ENCODE measurements around the gene ALG1L2. TPM values are rescaled to one million over a fixed set of nuclear protein-coding genes. Genes with fewer than 3 reads are reported as not detected.
"Not testable (repeated sequence)": the region's sequence is repeated elsewhere in the genome, so short reads cannot be mapped to it uniquely, and the experiment has no call there.

The ALG1L2 gene
- total RNA-seq, 1 donor from 2014 or later, result not detected

DNA sequence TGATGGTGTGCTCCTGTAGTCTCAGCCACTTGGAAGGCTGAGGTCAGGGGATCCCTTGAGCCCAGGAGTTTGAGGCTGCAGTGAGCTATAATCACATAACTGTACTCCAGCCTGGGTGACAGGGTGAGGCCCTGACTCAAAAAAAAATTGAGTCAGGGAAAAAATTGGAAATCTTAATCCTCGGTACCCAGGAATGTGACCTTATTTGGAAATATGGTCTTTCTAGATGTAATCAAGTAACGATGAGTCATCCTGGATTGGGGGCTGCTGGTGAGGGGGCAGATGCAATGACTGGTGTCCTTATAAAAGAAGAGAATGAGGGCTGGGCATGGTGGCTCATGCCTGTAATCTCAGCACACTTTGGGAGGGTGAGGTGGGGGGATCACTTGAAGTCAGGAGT lies 33.8 kb downstream of the ALG1L2 start:
- DNase-seq; ATAC-seq; intact Hi-C loops (cut with micrococcal nuclease): not testable (repeated sequence)

DNA sequence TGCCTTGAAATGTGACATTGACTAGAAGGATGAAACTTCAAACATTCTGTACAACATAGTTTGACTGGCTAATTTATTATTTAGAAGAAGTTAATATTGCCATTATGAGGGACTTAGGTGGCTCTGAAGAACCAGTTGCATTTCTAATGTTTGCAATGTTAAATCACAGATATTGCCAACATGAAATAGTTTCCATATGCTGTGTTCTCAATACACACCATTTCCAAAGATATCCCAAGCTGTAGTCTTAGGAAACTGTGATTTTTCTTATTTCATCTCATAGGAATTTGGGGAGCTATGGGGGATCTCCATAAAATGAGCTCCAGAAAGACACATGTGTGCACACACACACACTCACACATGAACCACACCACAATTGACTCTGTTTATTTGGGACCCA lies 36.3 kb downstream of the ALG1L2 start:
- ATAC-seq (no peak), DNase-seq (no peak)
- intact Hi-C loops (cut with micrococcal nuclease), result no loop called here

DNA sequence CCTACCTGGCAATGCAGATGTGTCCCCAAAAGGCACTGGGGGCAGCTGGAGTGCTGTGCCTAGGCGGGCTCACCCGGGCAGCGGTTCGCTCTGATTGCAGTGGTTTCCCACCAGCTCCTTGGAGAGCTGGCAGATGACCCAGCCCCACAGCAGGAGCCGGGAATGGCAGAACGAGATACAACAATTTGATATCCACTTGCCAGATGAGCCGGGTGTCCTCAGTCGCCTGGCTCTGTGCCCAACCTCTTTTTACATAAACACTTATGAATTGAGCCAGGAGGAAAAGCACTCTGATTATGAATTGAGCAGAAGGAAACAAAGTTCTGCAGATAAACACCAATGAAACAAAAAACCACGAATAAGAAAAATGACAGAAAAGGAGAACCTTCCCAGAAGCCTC lies 38.2 kb downstream of the ALG1L2 start:
- intact Hi-C loops (cut with micrococcal nuclease), result not testable (repeated sequence)
- peak; percentile 38 for DNase-seq

DNA sequence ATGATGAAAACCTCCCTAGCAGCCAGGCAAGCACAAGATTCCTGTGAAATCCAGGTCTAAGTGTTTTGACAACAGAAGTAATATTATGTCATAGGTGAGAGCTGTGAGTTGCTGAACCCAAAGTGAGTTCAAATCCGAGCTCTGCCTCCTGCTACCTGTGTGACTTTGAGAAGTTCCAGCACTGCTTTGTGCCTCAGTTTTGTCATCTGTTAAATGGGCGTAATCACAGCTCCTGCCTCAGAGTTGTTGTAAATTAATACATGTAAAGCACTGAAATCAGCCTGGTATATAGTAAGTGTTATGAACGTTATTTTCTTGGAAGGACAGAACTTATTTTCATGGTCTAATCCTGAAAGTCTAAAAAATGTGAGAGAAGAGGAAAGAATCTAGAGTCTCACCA lies 38.7 kb downstream of the ALG1L2 start:
- ATAC-seq; intact Hi-C loops (cut with micrococcal nuclease): not testable (repeated sequence)

More for the DNA sequence above, 38.2 kb downstream of the ALG1L2 start:
- ATAC-seq, result not testable (repeated sequence)

DNA sequence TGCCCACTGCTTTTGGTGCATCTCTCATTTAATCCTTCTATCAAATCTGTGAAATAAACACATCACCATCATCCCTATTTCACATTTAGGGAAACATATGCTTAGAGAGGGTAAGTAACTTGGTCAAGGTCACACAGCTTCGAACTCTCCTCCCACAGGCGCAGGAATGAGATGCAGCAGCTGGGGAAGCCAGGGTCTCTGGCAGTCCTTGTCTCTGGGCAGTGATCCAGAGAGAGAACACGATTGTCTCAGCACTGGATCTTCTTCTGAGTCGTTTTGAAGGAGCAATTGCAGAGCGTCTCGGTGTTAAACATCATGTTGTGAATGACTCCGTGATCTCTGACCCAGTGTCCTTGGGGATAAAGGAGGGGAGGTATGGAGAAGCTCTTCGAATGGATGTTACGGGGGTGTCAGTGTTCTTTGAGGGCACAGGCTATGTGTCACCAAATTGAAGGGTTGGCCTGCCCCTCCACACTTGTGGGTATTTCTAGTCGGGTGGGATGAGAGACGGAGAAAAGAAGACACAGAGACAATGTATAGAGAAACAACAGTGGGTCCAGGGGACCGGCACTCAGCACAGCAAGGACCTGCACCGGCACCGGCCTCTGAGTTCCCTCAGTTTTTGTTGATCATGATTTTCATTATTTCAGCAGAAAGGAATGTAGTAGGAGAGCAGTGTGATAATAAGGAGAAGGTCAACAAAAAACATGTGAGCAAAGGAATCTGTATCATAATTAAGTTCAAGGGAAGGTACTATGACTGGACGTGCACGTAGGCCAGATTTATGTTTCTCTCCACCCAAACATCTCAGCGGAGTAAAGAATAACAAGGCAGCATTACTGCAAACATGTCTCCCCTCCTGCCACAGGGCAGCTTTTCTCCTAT lies 41.5 kb downstream of the ALG1L2 start:
- ATAC-seq; intact Hi-C loops (cut with micrococcal nuclease); DNase-seq: not testable (repeated sequence)

More for the DNA sequence above, 38.7 kb downstream of the ALG1L2 start:
- DNase-seq, result not testable (repeated sequence)

DNA sequence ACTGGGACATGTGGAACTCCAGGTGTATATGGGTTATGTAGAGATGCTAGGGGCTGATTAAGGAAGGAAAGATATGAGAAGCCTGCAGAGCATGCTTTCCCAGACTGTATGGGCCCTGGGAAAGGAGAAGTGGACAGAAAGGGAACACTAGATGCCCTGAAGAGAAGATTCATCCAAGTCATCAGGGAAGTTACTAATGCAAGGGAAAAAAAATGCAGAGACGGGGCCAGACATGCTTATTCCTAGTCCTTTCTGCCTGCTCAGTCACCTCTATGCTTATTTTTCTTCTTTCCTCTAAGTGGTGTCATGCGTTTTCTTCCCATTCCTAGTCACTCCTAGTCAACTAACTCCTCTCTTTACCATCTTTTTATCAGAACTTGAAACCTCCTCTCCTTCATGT lies 43.8 kb downstream of the ALG1L2 start:
- ATAC-seq; DNase-seq; intact Hi-C loops (cut with micrococcal nuclease): not testable (repeated sequence)

DNA sequence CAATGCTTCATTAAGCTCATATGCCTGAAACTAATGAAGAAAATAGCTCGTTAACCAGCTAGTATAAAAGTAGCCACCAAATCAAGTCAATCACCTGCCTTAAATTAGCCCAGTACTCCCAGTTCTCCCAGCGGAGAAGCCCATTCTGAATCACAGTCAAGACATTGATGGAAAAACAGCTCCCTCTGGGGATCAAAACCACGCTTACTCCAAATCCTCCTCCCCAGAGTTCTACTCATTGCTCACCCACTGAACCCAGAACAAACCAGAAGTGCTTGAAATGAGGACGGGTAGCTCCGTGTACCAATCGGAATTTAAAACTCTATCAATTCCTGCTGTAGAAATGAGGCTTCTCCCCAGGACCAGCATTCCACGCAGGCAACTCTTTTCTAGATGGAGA lies 54.7 kb downstream of the ALG1L2 start:
- DNase-seq; intact Hi-C loops (cut with micrococcal nuclease); ATAC-seq: not testable (repeated sequence)

DNA sequence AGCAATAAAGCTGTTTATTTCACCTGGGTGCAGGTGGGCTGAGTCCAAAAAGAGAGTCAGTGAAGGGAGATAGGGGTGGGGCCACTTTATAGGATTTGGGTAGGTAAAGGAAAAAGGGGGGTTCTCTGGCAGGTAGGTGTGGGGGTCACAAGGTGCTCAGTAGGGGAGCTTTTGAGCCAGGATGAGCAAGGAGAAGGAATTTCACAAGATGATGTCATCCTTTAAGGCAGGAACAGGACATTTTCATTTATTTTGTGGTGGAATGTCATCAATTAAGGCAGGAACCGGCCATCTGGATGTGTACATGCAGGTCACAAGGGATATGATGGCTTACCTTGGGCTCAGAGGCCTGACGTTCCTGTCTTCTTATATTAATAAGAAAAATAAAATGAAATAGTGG lies 56.1 kb downstream of the ALG1L2 start:
- ATAC-seq; intact Hi-C loops (cut with micrococcal nuclease); DNase-seq: not testable (repeated sequence)

DNA sequence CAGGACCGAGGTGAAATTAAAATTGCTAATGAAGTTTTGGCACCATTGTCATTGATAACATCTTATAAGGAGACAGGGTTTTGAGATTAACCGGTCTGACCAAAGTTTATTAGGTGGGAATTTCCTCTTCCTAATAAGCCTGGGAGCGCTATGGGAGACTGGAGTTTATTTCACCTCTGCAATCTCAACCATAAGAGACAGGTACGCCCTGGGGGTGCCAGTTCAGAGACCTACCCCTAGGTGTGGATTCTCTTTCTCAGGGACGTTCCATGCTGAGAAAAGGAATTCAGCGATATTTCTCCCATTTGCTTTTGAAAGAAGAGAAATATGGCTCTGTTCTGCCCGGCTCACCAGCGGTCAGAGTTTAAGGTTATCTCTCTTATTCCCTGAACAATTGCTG lies 57.4 kb downstream of the ALG1L2 start:
- DNase-seq; ATAC-seq; intact Hi-C loops (cut with micrococcal nuclease): not testable (repeated sequence)

DNA sequence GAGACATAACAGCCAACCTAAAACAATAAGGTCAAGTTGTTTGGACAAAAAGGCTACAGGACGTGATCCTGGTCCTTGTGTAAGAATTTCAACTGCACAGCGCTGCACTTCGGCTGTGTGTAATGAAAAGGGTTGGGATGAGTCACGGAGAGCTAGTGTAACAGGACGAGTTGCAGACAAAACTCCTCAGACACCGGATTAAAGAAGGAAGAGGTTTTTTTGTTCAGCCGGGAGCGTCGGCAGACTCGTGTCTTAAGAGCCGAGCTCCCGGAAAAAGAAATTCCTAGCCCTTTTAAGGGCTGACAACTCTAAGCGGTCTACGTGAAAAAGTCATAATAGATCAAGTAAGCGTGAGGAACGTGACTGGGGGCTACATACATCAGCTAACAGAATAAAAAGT lies 59.1 kb downstream of the ALG1L2 start:
- intact Hi-C loops (cut with micrococcal nuclease); ATAC-seq; DNase-seq: not testable (repeated sequence)

DNA sequence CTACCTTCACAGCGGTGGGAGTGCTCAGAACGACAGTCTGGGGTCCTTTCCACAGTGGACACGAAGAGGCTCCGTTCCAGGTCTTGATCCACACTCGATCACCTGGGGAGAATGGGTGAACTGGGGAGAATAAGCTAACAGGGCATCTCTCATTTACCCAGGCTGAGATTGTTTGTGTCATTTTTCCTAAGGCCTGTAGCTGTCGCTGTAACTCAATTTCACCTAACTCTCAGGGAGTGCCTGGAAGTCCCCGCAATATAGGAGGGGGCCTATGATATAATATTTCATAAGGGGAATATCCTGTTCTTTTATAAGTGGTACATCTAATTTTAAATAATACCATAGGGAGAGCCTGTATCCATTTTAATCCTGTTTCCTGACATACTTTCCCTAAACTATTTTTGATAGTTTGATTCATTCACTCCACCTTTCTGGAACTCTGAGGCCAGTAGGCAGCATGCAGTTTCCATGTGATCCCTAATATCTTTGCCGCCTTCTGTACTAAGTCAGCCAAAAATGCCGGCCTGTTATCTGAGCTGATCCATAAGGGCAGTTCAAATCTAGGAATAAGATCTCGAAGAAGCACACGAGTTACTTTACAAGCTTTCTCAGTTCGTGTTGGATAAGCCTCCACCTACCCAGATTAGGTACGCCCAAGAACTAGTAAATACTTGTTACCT lies 62.2 kb downstream of the ALG1L2 start:
- DNase-seq; intact Hi-C loops (cut with micrococcal nuclease): not testable (repeated sequence)

DNA sequence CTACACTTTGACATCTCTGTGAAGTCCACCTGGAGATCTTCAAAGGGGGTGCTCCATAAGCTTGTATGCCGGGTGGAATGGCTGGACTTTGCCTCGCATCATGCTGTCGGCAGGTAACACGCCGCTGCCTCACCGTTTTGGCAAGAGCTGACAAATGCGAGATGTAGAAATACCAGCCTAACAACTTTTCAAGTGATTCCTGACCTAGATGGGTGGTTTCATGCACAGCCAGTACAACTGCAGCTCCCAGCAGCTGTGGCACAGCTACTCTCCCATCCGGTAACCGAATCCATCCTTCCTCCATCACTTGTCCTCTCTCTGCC lies 62.7 kb downstream of the ALG1L2 start:
- ATAC-seq; intact Hi-C loops (cut with micrococcal nuclease); DNase-seq: not testable (repeated sequence)

More for the DNA sequence above, 62.2 kb downstream of the ALG1L2 start:
- not testable (repeated sequence) for ATAC-seq

DNA sequence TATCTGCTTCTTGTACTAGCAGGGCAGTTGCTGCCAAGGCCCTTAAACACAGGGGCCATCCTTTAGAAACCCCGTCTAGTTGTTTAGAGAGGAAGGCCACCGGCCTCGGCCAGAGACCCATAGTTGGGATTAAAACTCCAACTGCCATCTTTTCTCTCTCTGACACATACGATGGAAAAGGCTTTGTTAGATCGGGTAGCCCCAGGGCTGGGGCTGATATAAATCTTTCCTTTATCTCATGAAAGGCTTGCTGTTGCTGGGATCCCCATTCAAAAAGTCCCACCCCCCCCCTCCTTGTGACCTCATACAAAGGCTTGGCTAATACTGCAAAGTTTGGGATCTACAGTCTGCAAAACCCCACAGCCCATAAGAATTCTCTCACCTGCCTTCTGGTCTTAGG lies 63.8 kb downstream of the ALG1L2 start:
- ATAC-seq; DNase-seq; intact Hi-C loops (cut with micrococcal nuclease): not testable (repeated sequence)

DNA sequence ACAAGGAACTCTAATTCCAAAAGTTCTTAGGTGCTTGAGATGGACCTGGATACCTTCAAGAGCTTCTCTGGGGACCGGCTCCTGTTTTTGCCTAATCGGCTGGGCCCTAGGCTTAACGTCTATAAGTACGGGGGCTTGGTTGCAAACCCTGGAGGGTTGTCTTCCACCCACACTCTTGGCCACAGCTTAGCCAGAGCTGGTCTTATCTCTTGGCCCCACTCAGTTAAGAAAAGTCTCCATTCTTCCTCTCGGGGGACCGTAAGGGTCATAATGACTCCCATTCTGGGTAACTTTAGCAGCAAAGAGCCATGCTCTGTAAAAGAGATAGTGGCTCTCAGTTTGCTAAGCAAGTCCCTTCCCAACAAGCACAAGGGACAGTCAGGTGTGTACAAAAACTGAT lies 64.8 kb downstream of the ALG1L2 start:
- DNase-seq; intact Hi-C loops (cut with micrococcal nuclease); ATAC-seq: not testable (repeated sequence)

Other genes with a start within 250 kb of the ALG1L2 start
- gene TMCC1, start 188.1 kb upstream of the ALG1L2 start, total RNA-seq, result 28.4 TPM
- not detected for gene TRH, start 107.1 kb upstream of the ALG1L2 start, total RNA-seq

Data from left ventricle myocardium superior (tissue), 1 donor.